Ecto neural progenitor cell (in vitro differentiated cells): ENCODE data around the gene PRKCH.

Source experiments
- DNase-seq: peaks from one replicate; pipeline ENCODE4 v3.0.0-alpha.2; 2018; ENCODE audit warnings: low spot score

PRKCH gene

GRCh38 chr14:61475316-61475715, 153.9 kb downstream of the PRKCH start:
- DNase-seq: no peak

- DNase-seq: no peak
These were observed 154.8 kb downstream of the PRKCH start for GRCh38 chr14:61476105-61476753.

- no peak for DNase-seq
These were observed 155.5 kb downstream of the PRKCH start for GRCh38 chr14:61476754-61477410.

- DNase-seq: no peak
These were observed 156.5 kb downstream of the PRKCH start for GRCh38 chr14:61477712-61478462.

- DNase-seq: no peak
These were observed 157.6 kb downstream of the PRKCH start for GRCh38 chr14:61478971-61479473.

GRCh38 chr14:61479746-61480502, 158.5 kb downstream of the PRKCH start:
- no peak for DNase-seq

- DNase-seq: no peak
These were observed 159.4 kb downstream of the PRKCH start for GRCh38 chr14:61480704-61481285.

- DNase-seq: no peak
These were observed 160.3 kb downstream of the PRKCH start for GRCh38 chr14:61481701-61482100.

- no peak for DNase-seq
These were observed 161.2 kb downstream of the PRKCH start for GRCh38 chr14:61482348-61483206.

- DNase-seq: no peak
These were observed 162.1 kb downstream of the PRKCH start for GRCh38 chr14:61483476-61483875.

- DNase-seq: no peak
These were observed 162.7 kb downstream of the PRKCH start for GRCh38 chr14:61484031-61484430.

GRCh38 chr14:61484826-61485584, 163.6 kb downstream of the PRKCH start:
- no peak for DNase-seq

- DNase-seq: no peak
These were observed 164.3 kb downstream of the PRKCH start for GRCh38 chr14:61485661-61486060.

- DNase-seq: no peak
These were observed 165.6 kb downstream of the PRKCH start for GRCh38 chr14:61486930-61487495.

- DNase-seq: no peak
These were observed 167.3 kb downstream of the PRKCH start for GRCh38 chr14:61488417-61489401.

GRCh38 chr14:61489512-61489911, 168.1 kb downstream of the PRKCH start:
- no peak for DNase-seq

GRCh38 chr14:61489932-61490331, 168.6 kb downstream of the PRKCH start:
- no peak for DNase-seq

GRCh38 chr14:61491224-61491623, 169.8 kb downstream of the PRKCH start:
- DNase-seq: no peak
